ENCODE results near the gene ZNRF1.
"Not testable (repeated sequence)": the region's sequence is repeated elsewhere in the genome, so short reads cannot be mapped to it uniquely, and the experiment has no call there.

GRCh38 chr16:75091619-75092018 lies 92.8 kb downstream of the ZNRF1 start:
- TF ChIP-seq CTCF (IDR thresholded peaks at IDR 0.05); POLR2AphosphoS5 (IDR thresholded peaks at IDR 0.05; ENCODE audit: low read depth, low read length); SIN3A (IDR thresholded peaks at IDR 0.05; ENCODE audit: borderline replicate concordance, insufficient read depth, low read depth, low read length); TCF7L2 (IDR thresholded peaks at IDR 0.05; ENCODE audit: low read depth, low read length): not testable (repeated sequence)
- TF ChIP-seq, protein P1, sequence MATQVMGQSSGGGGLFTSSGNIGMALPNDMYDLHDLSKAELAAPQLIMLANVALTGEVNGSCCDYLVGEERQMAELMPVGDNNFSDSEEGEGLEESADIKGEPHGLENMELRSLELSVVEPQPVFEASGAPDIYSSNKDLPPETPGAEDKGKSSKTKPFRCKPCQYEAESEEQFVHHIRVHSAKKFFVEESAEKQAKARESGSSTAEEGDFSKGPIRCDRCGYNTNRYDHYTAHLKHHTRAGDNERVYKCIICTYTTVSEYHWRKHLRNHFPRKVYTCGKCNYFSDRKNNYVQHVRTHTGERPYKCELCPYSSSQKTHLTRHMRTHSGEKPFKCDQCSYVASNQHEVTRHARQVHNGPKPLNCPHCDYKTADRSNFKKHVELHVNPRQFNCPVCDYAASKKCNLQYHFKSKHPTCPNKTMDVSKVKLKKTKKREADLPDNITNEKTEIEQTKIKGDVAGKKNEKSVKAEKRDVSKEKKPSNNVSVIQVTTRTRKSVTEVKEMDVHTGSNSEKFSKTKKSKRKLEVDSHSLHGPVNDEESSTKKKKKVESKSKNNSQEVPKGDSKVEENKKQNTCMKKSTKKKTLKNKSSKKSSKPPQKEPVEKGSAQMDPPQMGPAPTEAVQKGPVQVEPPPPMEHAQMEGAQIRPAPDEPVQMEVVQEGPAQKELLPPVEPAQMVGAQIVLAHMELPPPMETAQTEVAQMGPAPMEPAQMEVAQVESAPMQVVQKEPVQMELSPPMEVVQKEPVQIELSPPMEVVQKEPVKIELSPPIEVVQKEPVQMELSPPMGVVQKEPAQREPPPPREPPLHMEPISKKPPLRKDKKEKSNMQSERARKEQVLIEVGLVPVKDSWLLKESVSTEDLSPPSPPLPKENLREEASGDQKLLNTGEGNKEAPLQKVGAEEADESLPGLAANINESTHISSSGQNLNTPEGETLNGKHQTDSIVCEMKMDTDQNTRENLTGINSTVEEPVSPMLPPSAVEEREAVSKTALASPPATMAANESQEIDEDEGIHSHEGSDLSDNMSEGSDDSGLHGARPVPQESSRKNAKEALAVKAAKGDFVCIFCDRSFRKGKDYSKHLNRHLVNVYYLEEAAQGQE (IDR thresholded peaks at IDR 0.05; ENCODE audit: insufficient read depth in 1 of 2, low read depth in 2 of 2, low read length in 1 of 2) = not testable (repeated sequence)
